Esophagus muscularis mucosa (tissue), 4 donors: ENCODE data around the gene ERF. TPM values are rescaled to one million over a fixed set of nuclear protein-coding genes. Genes with fewer than 3 reads are reported as not detected.
A peak's percentile ranks its signal among the peaks of the same experiment; 100 is the strongest.

ENCODE experiments used
- DNase-seq: peaks from one replicate; pipeline ENCODE4 v3.0.0-alpha.2; 2017; ENCODE audit errors: extremely low spot score
- H3K27ac ChIP-seq, 4 donors: fragments of 200-600 bp; sonication (generic); replicated peaks in 1 of 4; 1 replicate in 3 of 4; 2 replicates in 1 of 4; pipeline ENCODE4 v1.5.1; 2016 to 2019; ENCODE audit warnings: mild to moderate bottlenecking in 1 of 4
- H3K27me3 ChIP-seq, 4 donors: fragments of 200-600 bp; sonication (generic); one replicate each; pipeline versions ENCODE4 v1.5.1 to v1.6.0; 2016 to 2019
- H3K36me3 ChIP-seq, 4 donors: fragments of 200-600 bp; sonication (generic); one replicate each; pipeline ENCODE4 v1.5.1; 2016 to 2019
- H3K4me1 ChIP-seq, 4 donors: fragments of 200-600 bp; sonication (generic); one replicate each; pipeline ENCODE4 v1.5.1; 2016 to 2019
- H3K4me3 ChIP-seq, 4 donors: fragments of 200-600 bp; sonication (generic); 1 replicate in 2 of 4; 2 replicates in 2 of 4; pipeline ENCODE4 v1.5.1; 2016 to 2019; ENCODE audit warnings: mild to moderate bottlenecking in 4 of 4, moderate library complexity in 1 of 4
- H3K9me3 ChIP-seq, 4 donors: fragments of 200-600 bp; sonication (generic); 1 replicate in 3 of 4; 2 replicates in 1 of 4; pipeline ENCODE4 v1.5.1; 2016 to 2019
- CTCF ChIP-seq, 3 experiments: fragments of 200-600 bp in 2 of 3; fragments of 450-650 bp in 1 of 3; sonication (generic) in 2 of 3; IDR thresholded peaks; one replicate each; pipeline ENCODE4 v1.5.1; 2017 to 2019; ENCODE audit warnings: antibody characterized with exemption in 3 of 3, mild to moderate bottlenecking in 2 of 3, moderate library complexity in 1 of 3
- EP300 ChIP-seq: sonication (generic); formaldehyde crosslinking; IDR thresholded peaks from one replicate; pipeline ENCODE4 v1.6.1; 2017; ENCODE audit warnings: antibody characterized with exemption
- POLR2A ChIP-seq: fragments of 450-650 bp; IDR thresholded peaks from one replicate; pipeline ENCODE4 v1.6.1; 2017; ENCODE audit warnings: antibody characterized with exemption, moderate library complexity, mild to moderate bottlenecking, low read depth
- POLR2AphosphoS5 ChIP-seq, 2 donors: sonication (generic); formaldehyde crosslinking; IDR thresholded peaks; one replicate each; pipeline ENCODE4 v1.6.1; 2017; ENCODE audit warnings: antibody characterized with exemption in 2 of 2
- whole genome bisulfite sequencing: methylation state at CpG from one replicate; pipeline ENCODE4 v1.1.5; 2018; 5-methylcytosine and 5-hydroxymethylcytosine counted together
- intact Hi-C: fragments of 100-400 bp; cut with DNase I; formaldehyde crosslinking; loops from one replicate; pipeline ENCODE4 v1.15.1; 2023
- total RNA-seq, 4 donors: library from RNA; depleted of rRNA; stranded (reverse); fragments of >200 nt; gene quantifications; one replicate each; pipeline versions ENCODE4 v1.1.0 to v1.2.1, GENCODE V29; 2016

ERF gene
- total RNA-seq = 10 to 100 TPM; 16.6 to 38.8 (median 35.5) TPM

- Histone ChIP-seq H3K27ac (peak within 1 kb of the TSS; percentile 100), H3K36me3 (peaks cover 0 to 3% (median 2%) of the 10 kb centered on the region in 4 donors), H3K27me3 (no peaks in the 10 kb centered on the region), H3K4me3 (peak within 1 kb of the TSS; percentile 85 to 98 (median 96)), H3K9me3 (no peaks in the 10 kb centered on the region), H3K4me1 (peaks cover 43 to 54% (median 51%) of the 10 kb centered on the region in 4 donors)
- 0% methylated on average over 8 of the region's 75 CpGs for WGBS
- intact Hi-C loops = no loop called here
- TF ChIP-seq POLR2AphosphoS5 (IDR thresholded peaks at IDR 0.05) (peak; percentile 98 to 99), CTCF (IDR thresholded peaks at IDR 0.05) (peak in 1 of 3 experiments; percentile 22), EP300 (no peak), POLR2A (peak; percentile 95)
- peak; percentile 99 for DNase-seq
These were observed at the start of gene ERF for GRCh38 chr19:42254850-42255765. Gene ERF (minus strand): TSS chr19:42255128. CDS start chr19:42254999, 129 bp downstream.

- Histone ChIP-seq H3K4me3 (no peak overlapping the region), H3K27me3 (no peaks in the 10 kb centered on the region), H3K27ac (no peak overlapping the region), H3K4me1 (peaks cover 5 to 23% (median 20%) of the 10 kb centered on the region in 4 donors), H3K9me3 (no peaks in the 10 kb centered on the region), H3K36me3 (no peaks in the 10 kb centered on the region)
- WGBS = 91% methylated on average over 8 of the region's 8 CpGs
- intact Hi-C loops = no loop called here
- TF ChIP-seq POLR2A = no peak
- no peak for TF ChIP-seq POLR2AphosphoS5 (IDR thresholded peaks at IDR 0.05)
- no peak for TF ChIP-seq CTCF (IDR thresholded peaks at IDR 0.05)
- TF ChIP-seq EP300 = no peak
- no peak for DNase-seq
These were observed 48.9 kb upstream of the ERF start for GRCh38 chr19:42303876-42304275.

GRCh38 chr19:42303101-42303464 lies 48.2 kb upstream of the ERF start:
- Histone ChIP-seq H3K9me3 (no peaks in the 10 kb centered on the region), H3K4me1 (peaks cover 5 to 23% (median 20%) of the 10 kb centered on the region in 4 donors), H3K27me3 (no peaks in the 10 kb centered on the region), H3K4me3 (peak overlapping the region; percentile 60 to 64 (median 62)), H3K36me3 (no peaks in the 10 kb centered on the region), H3K27ac (peak overlapping the region in 3 of 4 donors; percentile 48 to 76 (median 73))
- intact Hi-C loops = no loop called here
- 66% methylated on average over 11 of the region's 11 CpGs for WGBS
- no peak for TF ChIP-seq POLR2AphosphoS5 (IDR thresholded peaks at IDR 0.05)
- no peak for TF ChIP-seq EP300
- TF ChIP-seq CTCF (IDR thresholded peaks at IDR 0.05) = no peak
- TF ChIP-seq POLR2A = no peak
- no peak for DNase-seq

- Histone ChIP-seq H3K9me3 (no peaks in the 10 kb centered on the region), H3K4me3 (peak within 1 kb of the TSS; percentile 60 to 64 (median 62)), H3K27ac (peak within 1 kb of the TSS; percentile 48 to 76 (median 72)), H3K27me3 (no peaks in the 10 kb centered on the region), H3K36me3 (no peaks in the 10 kb centered on the region), H3K4me1 (peaks cover 5 to 23% (median 20%) of the 10 kb centered on the region in 4 donors)
- no peak for TF ChIP-seq POLR2AphosphoS5 (IDR thresholded peaks at IDR 0.05)
- no peak for TF ChIP-seq EP300
- no peak for TF ChIP-seq POLR2A
- no peak for TF ChIP-seq CTCF (IDR thresholded peaks at IDR 0.05)
- DNase-seq = no peak
- intact Hi-C loops = no loop called here
- 50% methylated on average over 2 of the region's 21 CpGs for WGBS
These were observed 46.8 kb upstream of the ERF start, which contains the start of gene PRR19 for GRCh38 chr19:42301646-42302203. Gene PRR19 (plus strand): TSS chr19:42302132. CDS start chr19:42309585, 7,453 bp downstream.
